RWPE1 (cell line): ENCODE results near the gene CDX1.

Experiments
- CTCF ChIA-PET: fragments of 350-600 bp; sonication (Branson Sonifier 250); formaldehyde crosslinking; extraction: SDS; loops from one replicate; lab custom pipeline; 2021; lab: Yijun Ruan, JAX
- POLR2A ChIA-PET: fragments of 400-600 bp; formaldehyde crosslinking; extraction: SDS; loops from one replicate; lab custom pipeline; 2020; ENCODE audit warnings: antibody characterized with exemption; ENCODE audit not compliant: low non-redundant PET; lab: Yijun Ruan, JAX
- DNase-seq: peaks from one replicate; pipeline ENCODE4 v3.0.0; 2012; ENCODE audit warnings: low spot score
- H3K27ac ChIP-seq: fragments of 450-650 bp; 2 replicates; pipeline ENCODE4 v1.5.1; 2017
- CTCF ChIP-seq: fragments of 450-650 bp; conservative IDR thresholded peaks from 2 replicates; pipeline ENCODE4 v1.5.1; 2017; ENCODE audit warnings: low read depth, mild to moderate bottlenecking

Gene CDX1

GRCh38 chr5:150166650-150167511 is at the start of gene CDX1:
Gene CDX1, plus strand, starts transcription at chr5:150166778. Its CDS starts 99 bp downstream, at chr5:150166877.
- CTCF ChIA-PET, result no interaction called here

DNA sequence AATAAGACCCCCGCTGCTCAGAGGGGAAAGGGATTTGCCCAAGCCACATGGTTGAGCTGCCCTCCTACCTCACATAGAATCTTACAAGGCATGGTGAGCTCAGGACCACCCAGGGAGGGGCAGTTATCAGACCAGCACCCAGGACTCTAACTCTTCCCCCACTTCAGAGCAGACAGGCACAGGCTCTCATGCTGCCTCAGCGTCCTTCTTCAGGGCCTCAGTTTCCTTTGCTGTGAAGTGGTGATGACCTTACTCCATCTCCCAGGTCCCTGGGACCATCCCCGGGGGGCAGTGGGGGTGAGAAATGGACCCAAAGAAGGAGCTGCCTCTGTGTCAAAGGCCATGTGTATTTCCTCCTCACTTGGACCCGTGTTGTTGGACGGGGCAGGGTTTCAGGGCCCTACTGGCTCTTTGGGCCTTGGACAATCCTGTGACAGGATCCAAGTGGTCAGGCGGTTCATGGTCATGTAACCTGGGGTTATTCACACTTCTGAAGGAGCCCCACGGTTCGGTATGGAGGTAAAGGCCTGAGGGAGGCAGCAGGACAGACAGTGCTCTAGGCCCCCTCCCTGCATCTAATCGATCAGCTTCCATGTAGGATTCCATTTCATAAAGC is 48.5 kb upstream of the CDX1 start:
- DNase-seq, result no peak
- POLR2A ChIA-PET, result no interaction called here
- TF ChIP-seq CTCF, result no peak
- H3K27ac ChIP-seq, result no peak overlapping the region
- CTCF ChIA-PET, result interaction anchor here (0.5 to 1.2 kb wide), 4 partner anchors 100 to 318 kb away, joined by 3 to 4 read pairs (median 4); no protein-coding TSS in a partner anchor

More at GRCh38 chr5:150166650-150167511, at the start of gene CDX1:
- POLR2A ChIA-PET, result no interaction called here
- H3K27ac ChIP-seq, result no peak within 1 kb of the TSS
- no peak for TF ChIP-seq CTCF
- DNase-seq, result no peak

GRCh38 chr5:150118561-150119229 is 47.9 kb upstream of the CDX1 start:
- no peak for DNase-seq
- ChIA-PET POLR2A (no interaction called here), CTCF (interaction anchor here (0.5 to 1.2 kb wide), 5 partner anchors 9 to 418 kb away, joined by 3 to 4 read pairs (median 4); no protein-coding TSS in a partner anchor)
- no peak for TF ChIP-seq CTCF
- no peak overlapping the region for H3K27ac ChIP-seq

- CTCF ChIA-PET, result interaction anchor here (0.6 to 1.2 kb wide), 3 partner anchors 9 to 419 kb away, joined by 3 to 4 read pairs (median 3); no protein-coding TSS in a partner anchor
- POLR2A ChIA-PET, result no interaction called here
- TF ChIP-seq CTCF, result no peak
- no peak overlapping the region for H3K27ac ChIP-seq
- DNase-seq, result no peak
Measured at GRCh38 chr5:150119421-150120061, 47.0 kb upstream of the CDX1 start.

GRCh38 chr5:150120062-150120441 is 46.5 kb upstream of the CDX1 start:
- ChIA-PET CTCF (no interaction called here), POLR2A (no interaction called here)
- TF ChIP-seq CTCF, result no peak
- no peak for DNase-seq
- H3K27ac ChIP-seq, result no peak overlapping the region
